ENCODE results near the gene ABCB6.

Gene ABCB6

GRCh38 chr2:219218732-219219701 is at the start of gene ABCB6 (continued):
- TF ChIP-seq HIC1 (tag by site-specific recombination; IDR thresholded peaks at IDR 0.05) (peak; percentile 30; the same call in 1 of the 2 replicates), ZNF37A (tag by site-specific recombination; IDR thresholded peaks at IDR 0.05) (no peak), PRDM4 (tag by site-specific recombination; IDR thresholded peaks at IDR 0.05) (peak; percentile 94), ZNF423 (tag by site-specific recombination; IDR thresholded peaks at IDR 0.05) (no peak), ZNF214 (tag by site-specific recombination; IDR thresholded peaks at IDR 0.05; ENCODE audit: borderline replicate concordance) (no peak), ZNF19 (tag by site-specific recombination; IDR thresholded peaks at IDR 0.05; ENCODE audit: low read depth) (no peak), ZFP37 (tag by site-specific recombination; IDR thresholded peaks at IDR 0.05) (no peak), ZNF843 (tag by site-specific recombination; IDR thresholded peaks at IDR 0.05) (0 out of 2 replicates have a peak, but pooled peaks have one; percentile 21), SP2 (tag by site-specific recombination; IDR thresholded peaks at IDR 0.05) (peak; percentile 68), IKZF3 (tag by site-specific recombination; IDR thresholded peaks at IDR 0.05) (no peak), EGR2 (tag by site-specific recombination; IDR thresholded peaks at IDR 0.05; ENCODE audit: low read depth) (0 out of 2 replicates have a peak, but pooled peaks have one; percentile 21)

- POLR2A ChIA-PET = no interaction called here
- Histone ChIP-seq H3K4me1 (ENCODE audit: control insufficient read depth, insufficient read depth, low read length) (no peaks in the 10 kb centered on the region), H3K36me3 (ENCODE audit: control insufficient read depth in 2 of 2, insufficient read depth in 1 of 2, low read length in 2 of 2) (no peaks in the 10 kb centered on the region), H3K27ac (ENCODE audit: extremely low read depth, low read depth, low read length) (no peak overlapping the region), H3K9me3 (ENCODE audit: control insufficient read depth, insufficient read depth, low read depth, low read length) (no peaks in the 10 kb centered on the region), H3K4me3 (ENCODE audit: low read depth, low read length) (no peak overlapping the region)
- TF ChIP-seq ZNF560 (tag by site-specific recombination; IDR thresholded peaks at IDR 0.05; ENCODE audit: borderline replicate concordance) (no peak), ZNF239 (tag by site-specific recombination; IDR thresholded peaks at IDR 0.05) (no peak)
- CTCF ChIA-PET = interaction anchor here (4.9 kb wide), 1 partner anchor 8 kb away, joined by 34 read pairs; no protein-coding TSS in a partner anchor
These were observed 49.5 kb upstream of the ABCB6 start for GRCh38 chr2:219268294-219268693.

- H3K4me1 ChIP-seq (ENCODE audit: control insufficient read depth, insufficient read depth, low read length) = no peaks in the 10 kb centered on the region
- H3K36me3 ChIP-seq (ENCODE audit: control insufficient read depth in 2 of 2, insufficient read depth in 1 of 2, low read length in 2 of 2) = no peaks in the 10 kb centered on the region
- ChIA-PET CTCF (interaction anchor here (0.6 to 4.9 kb wide), 4 partner anchors 9 to 287 kb away, joined by 3 to 34 read pairs (median 4); no protein-coding TSS in a partner anchor), POLR2A (no interaction called here)
- H3K9me3 ChIP-seq (ENCODE audit: control insufficient read depth, insufficient read depth, low read depth, low read length) = no peaks in the 10 kb centered on the region
- H3K27ac ChIP-seq (ENCODE audit: extremely low read depth, low read depth, low read length) = no peak overlapping the region
- H3K4me3 ChIP-seq (ENCODE audit: low read depth, low read length) = no peak overlapping the region
- TF ChIP-seq ZNF350 (tag by site-specific recombination; IDR thresholded peaks at IDR 0.05) (no peak), ZNF19 (tag by site-specific recombination; IDR thresholded peaks at IDR 0.05; ENCODE audit: low read depth) (no peak), ZBTB11 (tag by site-specific recombination; conservative IDR thresholded peaks at IDR 0.05; ENCODE audit: low read depth) (no peak), ZNF37A (tag by site-specific recombination; IDR thresholded peaks at IDR 0.05) (no peak), PRDM2 (tag by site-specific recombination; IDR thresholded peaks at IDR 0.05; ENCODE audit: borderline replicate concordance) (no peak), ZNF530 (tag by site-specific recombination; IDR thresholded peaks at IDR 0.05; ENCODE audit: low read depth) (no peak)
These were observed 48.1 kb upstream of the ABCB6 start for GRCh38 chr2:219266886-219267285.
